ENCODE measurements around the gene CAMKMT. TPM values are rescaled to one million over a fixed set of nuclear protein-coding genes. Genes with fewer than 3 reads are reported as not detected.
A peak's percentile ranks its signal among the peaks of the same experiment; 100 is the strongest.

The CAMKMT gene
- total and polyA plus RNA-seq, 9 of the 15 experiments (the other 6 are each of a cell fraction or from before 2014, with no cell fraction given): 1.6 to 15.3 (median 7.4) TPM

- TF ChIP-seq TAL1 (IDR thresholded peaks at IDR 0.05): peak; percentile 61; the same call in 1 of the 2 replicates
- TF ChIP-seq SRSF1 (IDR thresholded peaks at IDR 0.05; ENCODE audit: low read depth, low read length): no peak
- no peak for TF ChIP-seq ZNF165 (CRISPR knock-in tag; IDR thresholded peaks at IDR 0.05; ENCODE audit: borderline replicate concordance)
- TF ChIP-seq PRDM10 (IDR thresholded peaks at IDR 0.05; ENCODE audit: partially characterized antibody): peak; percentile 84
- TF ChIP-seq FOXP4 (CRISPR knock-in tag; IDR thresholded peaks at IDR 0.05; ENCODE audit: borderline replicate concordance): no peak
- no peak for TF ChIP-seq ZNF764 (CRISPR knock-in tag; IDR thresholded peaks at IDR 0.05; ENCODE audit: low read depth)
- TF ChIP-seq MBD2 (IDR thresholded peaks at IDR 0.05; ENCODE audit: borderline replicate concordance, low read depth): no peak
- TF ChIP-seq THRAP3 (IDR thresholded peaks at IDR 0.05; ENCODE audit: borderline replicate concordance): no peak
- TF ChIP-seq ATF2 (CRISPR knock-in tag; IDR thresholded peaks at IDR 0.05): no peak
- no peak for TF ChIP-seq ZNF217 (CRISPR knock-in tag; IDR thresholded peaks at IDR 0.05)
- no peak for TF ChIP-seq GTF2B (IDR thresholded peaks at IDR 0.05; ENCODE audit: extremely low read depth, insufficient read length)
- no peak for TF ChIP-seq ATF4 (CRISPR knock-in tag; IDR thresholded peaks at IDR 0.05)
- peak; percentile 61; the same call in 1 of the 2 replicates for TF ChIP-seq SMARCE1 (IDR thresholded peaks at IDR 0.05)
- no peak for TF ChIP-seq MEIS2 (IDR thresholded peaks at IDR 0.05; ENCODE audit: partially characterized antibody)
- TF ChIP-seq NFXL1 (CRISPR knock-in tag; IDR thresholded peaks at IDR 0.05): no peak
- 0 out of 2 replicates have a peak, but pooled peaks have one; percentile 59 for TF ChIP-seq GATAD2A (IDR thresholded peaks at IDR 0.05)
- peak; percentile 74 for TF ChIP-seq CBFA2T2 (conservative IDR thresholded peaks at IDR 0.05)
- TF ChIP-seq L3MBTL2 (IDR thresholded peaks at IDR 0.05): no peak
- TF ChIP-seq ZNF3 (CRISPR knock-in tag; IDR thresholded peaks at IDR 0.05): no peak
- no peak for TF ChIP-seq POLR3G (IDR thresholded peaks at IDR 0.05; ENCODE audit: extremely low read depth, insufficient read length, insufficient replicate concordance)
- TF ChIP-seq GABPA (tag; conservative IDR thresholded peaks at IDR 0.05; ENCODE audit: low read depth): no peak
- no peak for TF ChIP-seq ESRRB (CRISPR knock-in tag; IDR thresholded peaks at IDR 0.05; ENCODE audit: borderline replicate concordance)
These were observed 180.8 kb downstream of the CAMKMT start (continued) for GRCh38 chr2:44542520-44542919.
